Fibroblast of the aortic adventitia (primary cell): ENCODE measurements around the gene RECK. TPM values are rescaled to one million over a fixed set of nuclear protein-coding genes. Genes with fewer than 3 reads are reported as not detected.
A peak's percentile ranks its signal among the peaks of the same experiment; 100 is the strongest.

Source experiments
- DNase-seq: peaks from one replicate; pipeline ENCODE4 v3.0.0-alpha.2; 2010; ENCODE audit warnings: low read depth
- H3K4me3 ChIP-seq: 2 replicates; pipeline ENCODE4 v1.5.1; 2011; ENCODE audit warnings: low read depth, mild to moderate bottlenecking, control low read depth, low read length, moderate library complexity
- CTCF ChIP-seq: IDR thresholded peaks from 2 replicates; pipeline ENCODE4 v1.5.1; 2011; ENCODE audit warnings: mild to moderate bottlenecking, low read length, control low read depth, inconsistent platforms; ENCODE audit not compliant: insufficient read depth
- total RNA-seq: library from RNA; depleted of rRNA; stranded (reverse); fragments of >200 nt; gene quantifications from 2 replicates; pipeline ENCODE4 v1.2.3, GENCODE V29; 2012; ENCODE audit warnings: low replicate concordance

RECK gene
- total RNA-seq, 1 donor: 61.8 TPM

GRCh38 chr9:36017278-36017677 lies 19.4 kb upstream of the RECK start:
- no peak overlapping the region for H3K4me3 ChIP-seq
- no peak for TF ChIP-seq CTCF
- DNase-seq: peak; percentile 39

- no peak overlapping the region for H3K4me3 ChIP-seq
- DNase-seq: no peak
- no peak for TF ChIP-seq CTCF
These were observed 18.6 kb upstream of the RECK start for GRCh38 chr9:36018129-36018528.

- TF ChIP-seq CTCF: no peak
- H3K4me3 ChIP-seq: no peak overlapping the region
- no peak for DNase-seq
These were observed 17.6 kb upstream of the RECK start for GRCh38 chr9:36018891-36019720.

- H3K4me3 ChIP-seq: no peak overlapping the region
- no peak for DNase-seq
- no peak for TF ChIP-seq CTCF
These were observed 14.7 kb upstream of the RECK start for GRCh38 chr9:36021968-36022367.

GRCh38 chr9:36023260-36024048 lies 13.3 kb upstream of the RECK start:
- peak; percentile 87 for TF ChIP-seq CTCF
- H3K4me3 ChIP-seq: no peak overlapping the region
- DNase-seq: peak; percentile 85

- TF ChIP-seq CTCF: no peak
- no peak for DNase-seq
These were observed 11.0 kb upstream of the RECK start for GRCh38 chr9:36025746-36026145.

More at GRCh38 chr9:36025746-36026145, 11.0 kb upstream of the RECK start:
- no peak overlapping the region for H3K4me3 ChIP-seq
